GM21786 (cell line): ENCODE measurements around the gene JSRP1.
"Not testable (repeated sequence)": the region's sequence is repeated elsewhere in the genome, so short reads cannot be mapped to it uniquely, and the experiment has no call there.

Source experiments
- ATAC-seq: cut with Tn5 transposase; IDR thresholded peaks from one replicate; pipeline ENCODE4 v1.9.1; 2021; ENCODE audit not compliant: unreplicated experiment

JSRP1 gene

GRCh38 chr19:2282062-2282861 is 26.0 kb upstream of the JSRP1 start, which contains the start of gene PEAK3:
TSS of gene PEAK3 (minus strand) at chr19:2282175. CDS start at chr19:2280931, 1,244 bp downstream.
- ATAC-seq: no peak

- ATAC-seq: not testable (repeated sequence)
Observed at GRCh38 chr19:2281265-2282061, 25.2 kb upstream of the JSRP1 start.

- no peak for ATAC-seq
Observed at GRCh38 chr19:2280633-2281264, 24.5 kb upstream of the JSRP1 start.

GRCh38 chr19:2278459-2279158 is 22.4 kb upstream of the JSRP1 start:
- no peak for ATAC-seq

- no peak for ATAC-seq
Observed at GRCh38 chr19:2277138-2277537, 20.9 kb upstream of the JSRP1 start.

- no peak for ATAC-seq
Observed at GRCh38 chr19:2276429-2276986, 20.3 kb upstream of the JSRP1 start.

- no peak for ATAC-seq
Observed at GRCh38 chr19:2275588-2276428, 19.6 kb upstream of the JSRP1 start.

- ATAC-seq: no peak
Observed at GRCh38 chr19:2274931-2275535, 18.8 kb upstream of the JSRP1 start.

GRCh38 chr19:2274185-2274711 is 18.0 kb upstream of the JSRP1 start:
- ATAC-seq: no peak

GRCh38 chr19:2273356-2274184 is 17.4 kb upstream of the JSRP1 start:
- ATAC-seq: no peak

- ATAC-seq: no peak
Observed at GRCh38 chr19:2271234-2272103, 15.3 kb upstream of the JSRP1 start.

GRCh38 chr19:2270423-2271233 is 14.4 kb upstream of the JSRP1 start:
- no peak for ATAC-seq

GRCh38 chr19:2270157-2270422 is 13.9 kb upstream of the JSRP1 start:
- no peak for ATAC-seq

- ATAC-seq: no peak
Observed at GRCh38 chr19:2269244-2270156, 13.3 kb upstream of the JSRP1 start.

GRCh38 chr19:2268861-2269243 is 12.6 kb upstream of the JSRP1 start:
- no peak for ATAC-seq

- ATAC-seq: no peak
Observed at GRCh38 chr19:2268480-2268830, 12.2 kb upstream of the JSRP1 start.
